ENCODE measurements around the gene FHL2. TPM values are rescaled to one million over a fixed set of nuclear protein-coding genes. Genes with fewer than 3 reads are reported as not detected.

FHL2 gene
- total RNA-seq, 2 experiments from 2014 or later: not detected

DNA sequence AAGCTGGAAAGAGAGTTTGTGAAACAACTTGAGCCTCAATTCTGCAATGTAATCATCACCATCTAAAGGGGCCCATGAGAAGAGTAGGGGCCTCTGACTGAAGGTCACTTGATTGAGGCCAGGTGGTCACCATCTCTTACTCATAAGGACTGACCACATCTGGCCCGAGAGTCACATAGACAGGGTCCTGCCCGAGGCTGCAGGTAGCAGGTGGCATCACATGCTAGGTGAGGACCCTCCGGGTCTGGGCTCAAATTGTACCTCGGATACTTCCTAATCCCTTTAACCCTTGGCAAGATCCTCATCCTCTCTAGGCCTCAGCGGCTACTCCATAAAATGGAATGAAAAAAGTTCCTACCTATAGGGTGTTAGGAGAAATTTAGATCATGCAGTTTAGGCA is 16.7 kb downstream of the FHL2 start:
- intact Hi-C loops (cut with micrococcal nuclease; ENCODE audit: unreplicated experiment): no loop called here
- Histone ChIP-seq H3K4me3 (ENCODE audit: low read depth, low read length, poor library complexity, severe bottlenecking) (no peak overlapping the region), H3K9me2 (ENCODE audit: insufficient read depth, low read length) (no peaks in the 10 kb centered on the region), H3K9me3 (ENCODE audit: low read length) (no peaks in the 10 kb centered on the region), H3K4me2 (ENCODE audit: low read length) (no peak overlapping the region), H3K27ac (ENCODE audit: low read depth, low read length, poor library complexity, severe bottlenecking) (no peak overlapping the region), H2AFZ (ENCODE audit: low read length) (no peak overlapping the region), H3K79me2 (ENCODE audit: insufficient read depth, low read depth, low read length) (no peaks in the 10 kb centered on the region), H3K4me1 (ENCODE audit: insufficient read depth, low read length, poor library complexity, severe bottlenecking) (no peaks in the 10 kb centered on the region), H3K36me3 (ENCODE audit: insufficient read depth, low read length) (no peaks in the 10 kb centered on the region), H4K20me1 (ENCODE audit: insufficient read depth, low read length) (no peaks in the 10 kb centered on the region)
- no peak for TF ChIP-seq EZH2phosphoT487 (IDR thresholded peaks at IDR 0.05; ENCODE audit: borderline replicate concordance, low read depth, low read length)
- TF ChIP-seq, protein P1, sequence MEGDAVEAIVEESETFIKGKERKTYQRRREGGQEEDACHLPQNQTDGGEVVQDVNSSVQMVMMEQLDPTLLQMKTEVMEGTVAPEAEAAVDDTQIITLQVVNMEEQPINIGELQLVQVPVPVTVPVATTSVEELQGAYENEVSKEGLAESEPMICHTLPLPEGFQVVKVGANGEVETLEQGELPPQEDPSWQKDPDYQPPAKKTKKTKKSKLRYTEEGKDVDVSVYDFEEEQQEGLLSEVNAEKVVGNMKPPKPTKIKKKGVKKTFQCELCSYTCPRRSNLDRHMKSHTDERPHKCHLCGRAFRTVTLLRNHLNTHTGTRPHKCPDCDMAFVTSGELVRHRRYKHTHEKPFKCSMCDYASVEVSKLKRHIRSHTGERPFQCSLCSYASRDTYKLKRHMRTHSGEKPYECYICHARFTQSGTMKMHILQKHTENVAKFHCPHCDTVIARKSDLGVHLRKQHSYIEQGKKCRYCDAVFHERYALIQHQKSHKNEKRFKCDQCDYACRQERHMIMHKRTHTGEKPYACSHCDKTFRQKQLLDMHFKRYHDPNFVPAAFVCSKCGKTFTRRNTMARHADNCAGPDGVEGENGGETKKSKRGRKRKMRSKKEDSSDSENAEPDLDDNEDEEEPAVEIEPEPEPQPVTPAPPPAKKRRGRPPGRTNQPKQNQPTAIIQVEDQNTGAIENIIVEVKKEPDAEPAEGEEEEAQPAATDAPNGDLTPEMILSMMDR (conservative IDR thresholded peaks at IDR 0.05; ENCODE audit: low read length): no peak
- ChIA-PET CTCF (ENCODE audit: unreplicated experiment) (no interaction called here), POLR2A (no interaction called here)
- BruUV-seq (replicated peaks): no TSS peak
- DNase-seq (ENCODE audit: low spot score): no peak

DNA sequence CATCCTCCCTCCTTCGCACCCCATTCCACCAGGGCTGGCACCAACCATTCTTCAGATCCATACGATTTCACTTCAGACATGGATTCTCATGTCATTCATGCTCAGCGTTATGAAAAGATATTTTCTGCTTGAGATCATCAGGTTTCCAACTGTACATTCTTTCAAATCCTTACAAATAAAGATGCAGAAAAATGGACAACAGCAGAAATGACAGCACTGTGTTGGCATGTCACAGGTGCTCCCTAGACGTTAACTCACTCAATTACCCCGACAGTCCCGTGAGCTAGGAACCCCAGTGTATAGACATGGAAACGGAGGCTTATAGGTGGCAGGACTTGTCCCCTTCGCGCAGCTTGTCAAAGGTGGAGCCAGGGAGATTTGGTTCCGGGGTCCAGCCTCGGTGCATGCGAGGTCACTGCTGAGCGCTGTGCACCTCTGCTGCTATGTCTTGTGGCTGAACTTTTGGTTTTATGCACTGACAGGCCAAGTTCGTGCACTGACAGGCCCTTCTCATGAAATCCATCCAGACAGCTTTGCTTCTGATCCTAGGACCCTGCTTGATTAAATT is 17.7 kb downstream of the FHL2 start:
- H3K4me3 ChIP-seq (ENCODE audit: low read depth, low read length, poor library complexity, severe bottlenecking): no peak overlapping the region
- H4K20me1 ChIP-seq (ENCODE audit: insufficient read depth, low read length): no peaks in the 10 kb centered on the region
- H3K4me1 ChIP-seq (ENCODE audit: insufficient read depth, low read length, poor library complexity, severe bottlenecking): no peaks in the 10 kb centered on the region
- intact Hi-C loops (cut with micrococcal nuclease; ENCODE audit: unreplicated experiment): no loop called here
- H3K36me3 ChIP-seq (ENCODE audit: insufficient read depth, low read length): no peaks in the 10 kb centered on the region
- no peaks in the 10 kb centered on the region for H3K9me3 ChIP-seq (ENCODE audit: low read length)
- H3K9me2 ChIP-seq (ENCODE audit: insufficient read depth, low read length): no peaks in the 10 kb centered on the region
- no TSS peak for BruUV-seq (replicated peaks)
- no peak overlapping the region for H3K27ac ChIP-seq (ENCODE audit: low read depth, low read length, poor library complexity, severe bottlenecking)
- H3K79me2 ChIP-seq (ENCODE audit: insufficient read depth, low read depth, low read length): no peaks in the 10 kb centered on the region
- POLR2A ChIA-PET: interaction anchor here (0.7 kb wide), 1 partner anchor 370 kb away, joined by 3 read pairs; no protein-coding TSS in a partner anchor
- TF ChIP-seq, protein P1 (conservative IDR thresholded peaks at IDR 0.05; ENCODE audit: low read length): no peak
- no peak for TF ChIP-seq EZH2phosphoT487 (IDR thresholded peaks at IDR 0.05; ENCODE audit: borderline replicate concordance, low read depth, low read length)
- CTCF ChIA-PET (ENCODE audit: unreplicated experiment): no interaction called here
- no peak overlapping the region for H3K4me2 ChIP-seq (ENCODE audit: low read length)
- H2AFZ ChIP-seq (ENCODE audit: low read length): no peak overlapping the region
- no peak for DNase-seq (ENCODE audit: low spot score)

DNA sequence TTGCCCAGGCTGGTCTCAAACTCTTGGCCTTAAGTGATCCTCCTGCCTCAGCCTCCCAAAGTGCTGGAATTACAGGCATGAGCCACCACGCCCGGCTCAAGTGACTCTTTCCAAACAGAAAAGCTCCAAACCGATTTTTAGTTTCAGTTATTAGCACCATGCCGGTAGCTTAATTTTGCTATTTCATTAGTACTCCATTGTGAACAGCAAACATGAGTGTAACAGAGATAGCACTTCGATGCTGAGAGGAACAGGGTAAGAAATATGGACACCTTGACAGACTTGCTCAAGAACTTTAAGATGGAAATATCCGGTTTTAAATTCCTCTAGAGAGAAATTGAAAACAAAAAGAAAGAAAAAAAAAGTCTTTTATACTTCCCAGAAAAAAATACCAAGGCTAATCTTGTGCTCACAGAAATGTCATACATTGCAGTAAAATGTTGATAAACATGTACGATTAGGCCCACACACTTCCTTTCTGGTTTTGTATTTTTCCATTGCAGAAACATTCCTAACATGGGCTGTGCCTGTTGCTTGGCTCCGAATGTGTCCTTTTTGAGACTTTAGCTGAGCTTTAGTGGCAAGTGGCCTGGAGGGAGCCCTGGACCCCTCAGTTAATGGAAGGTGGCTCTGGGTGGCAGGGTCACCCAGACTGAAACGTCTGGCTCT is 18.3 kb downstream of the FHL2 start:
- Histone ChIP-seq H3K4me2 (ENCODE audit: low read length) (no peak overlapping the region), H3K9me3 (ENCODE audit: low read length) (no peaks in the 10 kb centered on the region), H4K20me1 (ENCODE audit: insufficient read depth, low read length) (no peaks in the 10 kb centered on the region), H3K9me2 (ENCODE audit: insufficient read depth, low read length) (no peaks in the 10 kb centered on the region), H3K36me3 (ENCODE audit: insufficient read depth, low read length) (no peaks in the 10 kb centered on the region), H3K4me3 (ENCODE audit: low read depth, low read length, poor library complexity, severe bottlenecking) (no peak overlapping the region), H3K4me1 (ENCODE audit: insufficient read depth, low read length, poor library complexity, severe bottlenecking) (no peaks in the 10 kb centered on the region), H3K79me2 (ENCODE audit: insufficient read depth, low read depth, low read length) (no peaks in the 10 kb centered on the region), H3K27ac (ENCODE audit: low read depth, low read length, poor library complexity, severe bottlenecking) (no peak overlapping the region), H2AFZ (ENCODE audit: low read length) (no peak overlapping the region)
- no peak for DNase-seq (ENCODE audit: low spot score)
- no TSS peak for BruUV-seq (replicated peaks)
- intact Hi-C loops (cut with micrococcal nuclease; ENCODE audit: unreplicated experiment): no loop called here
- TF ChIP-seq, protein P1 (conservative IDR thresholded peaks at IDR 0.05; ENCODE audit: low read length): no peak
- TF ChIP-seq EZH2phosphoT487 (IDR thresholded peaks at IDR 0.05; ENCODE audit: borderline replicate concordance, low read depth, low read length): no peak
- ChIA-PET CTCF (ENCODE audit: unreplicated experiment) (no interaction called here), POLR2A (no interaction called here)

Data from OCI-LY7 (cell line).